Astrocyte (in vitro differentiated cells and primary cell): ENCODE measurements around the gene ESF1.

Experiments
- CTCF ChIP-seq: IDR thresholded peaks from 2 replicates; pipeline ENCODE4 v1.5.1; 2011; ENCODE audit warnings: low read depth, mild to moderate bottlenecking, inconsistent platforms, low read length, moderate library complexity; ENCODE audit not compliant: insufficient read depth
- EZH2 ChIP-seq: IDR thresholded peaks from 2 replicates; pipeline ENCODE4 v1.6.1; 2012; ENCODE audit warnings: mild to moderate bottlenecking, low read length, inconsistent platforms; ENCODE audit not compliant: insufficient read depth

- TF ChIP-seq CTCF (no peak), EZH2 (no peak)
Measured at GRCh38 chr20:13745784-13746183, 38.9 kb downstream of the ESF1 start.
